Measurements from ENCODE around the gene TEX51.

DNA sequence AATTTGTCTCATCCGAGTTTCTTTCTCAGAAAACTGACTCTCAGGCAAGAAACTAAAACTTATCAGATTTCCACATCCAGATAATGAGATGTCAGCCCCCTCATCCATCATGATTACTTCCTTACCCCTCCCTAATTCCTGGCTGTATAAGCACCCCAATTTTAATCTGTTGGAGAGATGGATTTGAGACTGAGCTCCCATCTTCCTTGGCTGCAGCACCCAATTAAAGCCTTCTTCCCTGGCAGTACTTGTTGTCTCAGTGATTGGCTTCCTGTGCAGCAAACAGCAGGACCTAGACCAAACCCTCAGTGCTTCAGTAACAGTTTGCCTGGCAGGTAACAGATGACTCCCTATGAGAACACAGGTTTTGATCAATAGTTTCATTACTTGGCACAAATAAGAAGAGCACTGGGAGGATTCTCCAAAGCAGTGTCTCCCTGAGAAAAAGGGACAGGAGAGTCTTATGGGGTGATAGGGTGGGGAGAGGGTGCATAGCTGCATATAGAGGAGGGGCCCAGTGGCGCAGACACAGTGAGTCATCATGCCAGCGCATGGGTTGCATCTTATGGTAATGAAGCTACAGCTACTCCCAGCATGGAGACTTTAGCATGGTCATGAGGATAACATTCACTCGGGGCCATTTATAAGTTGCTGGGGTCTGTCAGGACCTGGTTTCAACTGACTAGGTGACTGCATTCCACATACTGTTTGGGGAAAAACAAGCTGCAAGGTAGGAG, 45.1 kb downstream of the TEX51 start:
- TF ChIP-seq, protein P1, sequence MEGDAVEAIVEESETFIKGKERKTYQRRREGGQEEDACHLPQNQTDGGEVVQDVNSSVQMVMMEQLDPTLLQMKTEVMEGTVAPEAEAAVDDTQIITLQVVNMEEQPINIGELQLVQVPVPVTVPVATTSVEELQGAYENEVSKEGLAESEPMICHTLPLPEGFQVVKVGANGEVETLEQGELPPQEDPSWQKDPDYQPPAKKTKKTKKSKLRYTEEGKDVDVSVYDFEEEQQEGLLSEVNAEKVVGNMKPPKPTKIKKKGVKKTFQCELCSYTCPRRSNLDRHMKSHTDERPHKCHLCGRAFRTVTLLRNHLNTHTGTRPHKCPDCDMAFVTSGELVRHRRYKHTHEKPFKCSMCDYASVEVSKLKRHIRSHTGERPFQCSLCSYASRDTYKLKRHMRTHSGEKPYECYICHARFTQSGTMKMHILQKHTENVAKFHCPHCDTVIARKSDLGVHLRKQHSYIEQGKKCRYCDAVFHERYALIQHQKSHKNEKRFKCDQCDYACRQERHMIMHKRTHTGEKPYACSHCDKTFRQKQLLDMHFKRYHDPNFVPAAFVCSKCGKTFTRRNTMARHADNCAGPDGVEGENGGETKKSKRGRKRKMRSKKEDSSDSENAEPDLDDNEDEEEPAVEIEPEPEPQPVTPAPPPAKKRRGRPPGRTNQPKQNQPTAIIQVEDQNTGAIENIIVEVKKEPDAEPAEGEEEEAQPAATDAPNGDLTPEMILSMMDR (conservative IDR thresholded peaks at IDR 0.05): no peak
- TF ChIP-seq ZFX (IDR thresholded peaks at IDR 0.05): no peak

Measured in C4-2B (cell line).